Retinal pigment epithelial cell (primary cell): ENCODE data around the gene EAF1.

Experiments
- DNase-seq: peaks from one replicate; pipeline ENCODE4 v3.0.0-alpha.2; 2010; ENCODE audit warnings: low read depth
- H3K4me3 ChIP-seq: 2 replicates; pipeline ENCODE4 v1.5.1; 2011; ENCODE audit warnings: mild to moderate bottlenecking, low read length, control low read depth, moderate library complexity
- CTCF ChIP-seq: conservative IDR thresholded peaks from 2 replicates; pipeline ENCODE4 v1.5.1; 2011; ENCODE audit warnings: low read depth, low read length, control low read depth, inconsistent platforms

The EAF1 gene

GRCh38 chr3:15460891-15461531 lies 33.6 kb downstream of the EAF1 start:
- TF ChIP-seq CTCF = no peak
- DNase-seq = no peak
- no peak overlapping the region for H3K4me3 ChIP-seq

GRCh38 chr3:15462451-15462850 lies 35.1 kb downstream of the EAF1 start:
- H3K4me3 ChIP-seq = no peak overlapping the region
- DNase-seq = no peak
- TF ChIP-seq CTCF = no peak

DNA sequence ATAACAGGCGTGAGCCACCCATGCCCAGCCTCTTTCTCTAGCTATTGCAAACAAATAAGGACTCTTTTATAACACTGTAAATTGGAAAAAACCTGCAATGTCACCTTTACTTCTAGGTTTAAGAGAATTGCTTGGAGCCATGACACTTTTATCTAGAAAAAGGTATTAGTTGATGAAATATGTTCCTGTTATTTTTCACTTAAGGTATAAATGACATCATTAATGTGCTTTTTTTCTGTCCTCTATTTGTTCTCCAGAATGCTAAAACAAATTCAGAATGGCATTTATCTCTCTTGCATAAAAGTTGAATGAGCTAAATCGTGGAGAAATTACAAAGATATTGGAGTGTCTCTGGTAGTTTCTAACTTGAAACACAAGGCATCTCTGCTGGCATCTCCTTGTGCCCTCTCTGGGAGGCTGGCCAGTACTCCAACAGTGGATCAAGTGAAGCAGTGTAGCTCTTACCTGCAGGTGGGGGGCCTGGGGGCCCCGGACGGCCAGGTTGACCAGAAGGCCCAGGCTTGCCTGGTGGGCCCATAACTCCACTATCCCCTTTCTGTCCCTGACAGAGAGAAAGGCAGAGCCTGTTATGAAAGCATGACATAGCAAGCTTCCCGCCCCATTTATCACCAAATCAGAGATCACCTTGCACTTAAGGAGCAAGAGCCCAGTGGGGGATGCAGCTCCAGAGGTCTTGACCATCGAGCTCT lies 38.6 kb downstream of the EAF1 start:
- H3K4me3 ChIP-seq = no peak overlapping the region
- DNase-seq = no peak
- TF ChIP-seq CTCF = no peak

DNA sequence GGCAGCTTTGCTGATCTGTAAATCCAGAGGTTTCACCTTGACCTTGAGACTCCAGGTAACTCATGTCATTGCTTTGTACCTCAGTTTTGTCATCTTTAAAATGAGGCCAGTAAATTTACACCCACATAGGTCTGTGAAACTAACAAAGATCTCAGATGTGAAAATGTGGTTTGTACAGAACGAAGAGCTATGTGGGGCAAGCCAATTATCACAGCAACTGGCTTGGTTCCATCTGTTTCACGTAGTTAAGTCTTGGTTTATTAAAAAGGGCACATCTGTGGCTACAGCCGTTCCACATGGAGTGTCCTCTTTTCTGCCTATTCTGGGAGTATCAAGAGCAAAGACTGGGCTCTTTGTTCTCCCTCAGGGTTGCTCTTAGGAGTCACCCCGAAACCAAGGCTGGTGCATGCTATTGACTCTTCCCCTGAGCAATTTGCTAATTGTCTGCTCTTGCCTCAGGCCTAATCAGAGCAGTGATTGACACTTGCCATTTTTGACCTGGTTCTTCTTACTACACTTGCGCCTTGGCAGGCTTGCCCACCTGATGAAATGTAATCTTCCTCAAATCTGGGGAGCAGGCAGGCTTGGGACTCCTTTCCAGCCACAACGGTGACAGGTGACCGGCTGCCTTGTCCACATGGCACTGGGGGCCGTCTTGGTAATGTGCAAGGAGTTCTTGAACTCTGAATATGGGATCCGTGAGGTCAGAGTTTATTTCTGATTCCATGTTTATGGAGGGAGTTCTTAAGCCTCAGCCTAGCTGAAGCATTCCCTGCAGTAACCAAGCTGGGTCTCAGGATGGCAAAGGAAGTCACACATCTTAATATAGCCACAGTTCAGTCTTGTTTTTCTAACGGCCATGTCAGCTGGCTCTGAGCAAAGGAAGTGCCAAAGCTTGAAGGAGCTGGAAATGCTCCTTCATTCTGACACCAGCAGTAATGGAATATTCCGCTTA lies 40.1 kb downstream of the EAF1 start:
- DNase-seq = no peak
- no peak overlapping the region for H3K4me3 ChIP-seq
- TF ChIP-seq CTCF = no peak

DNA sequence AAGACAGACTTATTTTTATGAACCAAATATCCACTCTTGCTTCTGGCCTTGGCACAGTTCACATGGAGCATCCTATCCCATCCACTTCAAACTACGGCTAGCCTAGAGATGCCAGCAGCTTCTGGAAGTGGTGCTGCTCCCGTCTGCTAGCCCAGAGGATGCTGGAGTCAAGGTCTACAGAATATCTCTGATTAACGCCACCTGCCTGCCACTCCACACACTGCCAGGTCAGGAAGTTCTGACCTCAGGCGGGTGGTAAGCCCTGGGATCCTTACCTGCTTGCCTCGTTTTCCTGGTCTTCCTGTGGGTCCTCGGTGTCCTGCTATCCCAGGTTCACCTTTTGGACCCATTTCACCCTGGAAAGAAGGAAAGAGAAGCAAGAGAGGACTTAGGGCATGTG lies 42.9 kb downstream of the EAF1 start:
- TF ChIP-seq CTCF = no peak
- no peak overlapping the region for H3K4me3 ChIP-seq
- no peak for DNase-seq

DNA sequence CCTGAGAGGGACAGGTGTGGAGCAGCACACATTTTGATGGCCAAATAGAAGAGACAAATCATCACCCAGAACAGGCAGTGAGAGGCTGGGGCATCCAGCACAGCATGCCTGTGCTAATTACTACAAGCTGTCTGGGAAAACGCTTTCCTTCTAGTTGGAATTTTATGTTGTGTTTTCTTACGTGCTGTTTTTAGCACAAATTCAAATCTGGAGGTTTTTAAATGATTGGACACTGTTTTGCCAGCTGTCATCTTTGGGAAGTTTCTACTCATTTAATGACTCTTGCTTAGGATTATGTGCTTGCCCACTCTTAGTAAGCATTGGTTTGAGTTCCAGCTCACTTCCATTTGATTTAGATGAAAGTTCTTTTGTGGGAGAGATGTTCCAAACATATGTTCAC lies 43.5 kb downstream of the EAF1 start:
- H3K4me3 ChIP-seq = no peak overlapping the region
- no peak for TF ChIP-seq CTCF
- no peak for DNase-seq
